SH-SY5Y (cell line): ENCODE measurements around the gene AGMAT.

Experiments used
- GATA2 ChIP-seq: IDR thresholded peaks from 2 replicates; pipeline ENCODE4 v1.6.1; 2011; ENCODE audit warnings: mild to moderate bottlenecking, low read depth, low read length
- GATA3 ChIP-seq: IDR thresholded peaks from 2 replicates; pipeline ENCODE4 v1.6.1; 2011; ENCODE audit warnings: low read depth, mild to moderate bottlenecking, low read length, moderate library complexity

DNA sequence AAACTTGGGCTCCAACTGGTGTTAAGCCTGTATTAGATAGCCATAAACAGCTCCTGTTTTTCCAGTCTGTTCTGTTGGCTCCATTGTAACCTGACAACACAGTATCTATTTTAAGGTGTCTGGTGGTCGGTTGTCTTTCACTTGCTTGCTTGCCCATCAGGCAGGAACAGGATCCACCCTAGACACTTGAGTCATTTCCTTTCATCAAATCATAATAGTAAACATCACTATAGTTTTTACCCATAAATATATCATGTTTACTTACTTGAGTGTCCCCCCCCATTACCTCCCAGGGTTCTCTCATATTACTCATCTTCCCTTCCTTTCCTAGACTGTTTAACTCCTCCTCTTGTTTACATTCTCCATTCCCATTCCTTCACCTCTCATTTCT lies 35.3 kb upstream of the AGMAT start:
- TF ChIP-seq GATA3 = no peak
- no peak for TF ChIP-seq GATA2
